Measurements from ENCODE around the gene NME3. TPM values are rescaled to one million over a fixed set of nuclear protein-coding genes. Genes with fewer than 3 reads are reported as not detected.

NME3 gene
- total and polyA plus RNA-seq, 2 donors, result 34.7 to 163 TPM

GRCh38 chr16:1732071-1732470 lies 39.3 kb downstream of the NME3 start:
- H3K4me1 ChIP-seq (ENCODE audit: control insufficient read depth in 2 of 2, insufficient read depth in 2 of 2, low read length in 2 of 2), result no peaks in the 10 kb centered on the region
- H3K27ac ChIP-seq (ENCODE audit: low read depth in 1 of 2, low read length in 1 of 2), result no peak overlapping the region
- H3K9me3 ChIP-seq (ENCODE audit: control insufficient read depth in 2 of 2, insufficient read depth in 1 of 2, low read length in 1 of 2), result peaks cover 4 to 29% of the 10 kb centered on the region in 2 donors
- H3K36me3 ChIP-seq (ENCODE audit: control insufficient read depth in 2 of 2, insufficient read depth in 2 of 2, low read length in 1 of 2), result peaks cover 61 to 74% of the 10 kb centered on the region in 2 donors
- no peak overlapping the region for H3K4me3 ChIP-seq (ENCODE audit: low read length in 2 of 2)
- WGBS, result 95% methylated on average over 14 of the region's 14 CpGs
- H3K27me3 ChIP-seq (ENCODE audit: control insufficient read depth in 2 of 2, insufficient read depth in 1 of 2, low read length in 1 of 2), result no peaks in the 10 kb centered on the region
- DNase-seq (ENCODE audit: low read depth in 6 of 9, low spot score in 9 of 9), result no peak

GRCh38 chr16:1731603-1732002 lies 39.7 kb downstream of the NME3 start:
- no peak for DNase-seq (ENCODE audit: low read depth in 6 of 9, low spot score in 9 of 9)
- Histone ChIP-seq H3K27ac (ENCODE audit: low read depth in 1 of 2, low read length in 1 of 2) (no peak overlapping the region), H3K4me1 (ENCODE audit: control insufficient read depth in 2 of 2, insufficient read depth in 2 of 2, low read length in 2 of 2) (no peaks in the 10 kb centered on the region), H3K27me3 (ENCODE audit: control insufficient read depth in 2 of 2, insufficient read depth in 1 of 2, low read length in 1 of 2) (no peaks in the 10 kb centered on the region), H3K4me3 (ENCODE audit: low read length in 2 of 2) (no peak overlapping the region), H3K9me3 (ENCODE audit: control insufficient read depth in 2 of 2, insufficient read depth in 1 of 2, low read length in 1 of 2) (peaks cover 4 to 26% of the 10 kb centered on the region in 2 donors), H3K36me3 (ENCODE audit: control insufficient read depth in 2 of 2, insufficient read depth in 2 of 2, low read length in 1 of 2) (peaks cover 62 to 79% of the 10 kb centered on the region in 2 donors)
- 82% methylated on average over 7 of the region's 7 CpGs for WGBS

GRCh38 chr16:1731073-1731472 lies 40.3 kb downstream of the NME3 start:
- Histone ChIP-seq H3K9me3 (ENCODE audit: control insufficient read depth in 2 of 2, insufficient read depth in 1 of 2, low read length in 1 of 2) (peaks cover 4 to 22% of the 10 kb centered on the region in 2 donors), H3K27me3 (ENCODE audit: control insufficient read depth in 2 of 2, insufficient read depth in 1 of 2, low read length in 1 of 2) (no peaks in the 10 kb centered on the region), H3K27ac (ENCODE audit: low read depth in 1 of 2, low read length in 1 of 2) (no peak overlapping the region), H3K4me3 (ENCODE audit: low read length in 2 of 2) (no peak overlapping the region), H3K4me1 (ENCODE audit: control insufficient read depth in 2 of 2, insufficient read depth in 2 of 2, low read length in 2 of 2) (no peaks in the 10 kb centered on the region), H3K36me3 (ENCODE audit: control insufficient read depth in 2 of 2, insufficient read depth in 2 of 2, low read length in 1 of 2) (peaks cover 67 to 84% of the 10 kb centered on the region in 2 donors)
- no peak for DNase-seq (ENCODE audit: low read depth in 6 of 9, low spot score in 9 of 9)
- WGBS, result over 99% methylated on average over 7 of the region's 7 CpGs

GRCh38 chr16:1729445-1729844 lies 41.9 kb downstream of the NME3 start:
- H3K27me3 ChIP-seq (ENCODE audit: control insufficient read depth in 2 of 2, insufficient read depth in 1 of 2, low read length in 1 of 2), result no peaks in the 10 kb centered on the region
- H3K27ac ChIP-seq (ENCODE audit: low read depth in 1 of 2, low read length in 1 of 2), result no peak overlapping the region
- peaks cover 0 to 7% of the 10 kb centered on the region in 2 donors for H3K9me3 ChIP-seq (ENCODE audit: control insufficient read depth in 2 of 2, insufficient read depth in 1 of 2, low read length in 1 of 2)
- no peak overlapping the region for H3K4me3 ChIP-seq (ENCODE audit: low read length in 2 of 2)
- no peak for DNase-seq (ENCODE audit: low read depth in 6 of 9, low spot score in 9 of 9)
- peaks cover 69 to 85% of the 10 kb centered on the region in 2 donors for H3K36me3 ChIP-seq (ENCODE audit: control insufficient read depth in 2 of 2, insufficient read depth in 2 of 2, low read length in 1 of 2)
- H3K4me1 ChIP-seq (ENCODE audit: control insufficient read depth in 2 of 2, insufficient read depth in 2 of 2, low read length in 2 of 2), result no peaks in the 10 kb centered on the region
- WGBS, result 98% methylated on average over 35 of the region's 35 CpGs

- peaks cover 0 to 7% of the 10 kb centered on the region in 2 donors for H3K9me3 ChIP-seq (ENCODE audit: control insufficient read depth in 2 of 2, insufficient read depth in 1 of 2, low read length in 1 of 2)
- H3K27me3 ChIP-seq (ENCODE audit: control insufficient read depth in 2 of 2, insufficient read depth in 1 of 2, low read length in 1 of 2), result no peaks in the 10 kb centered on the region
- no peaks in the 10 kb centered on the region for H3K4me1 ChIP-seq (ENCODE audit: control insufficient read depth in 2 of 2, insufficient read depth in 2 of 2, low read length in 2 of 2)
- WGBS, result over 99% methylated on average over 18 of the region's 18 CpGs
- DNase-seq (ENCODE audit: low read depth in 6 of 9, low spot score in 9 of 9), result no peak
- H3K4me3 ChIP-seq (ENCODE audit: low read length in 2 of 2), result no peak overlapping the region
- peaks cover 67 to 85% of the 10 kb centered on the region in 2 donors for H3K36me3 ChIP-seq (ENCODE audit: control insufficient read depth in 2 of 2, insufficient read depth in 2 of 2, low read length in 1 of 2)
- no peak overlapping the region for H3K27ac ChIP-seq (ENCODE audit: low read depth in 1 of 2, low read length in 1 of 2)
Measured at GRCh38 chr16:1729026-1729425, 42.3 kb downstream of the NME3 start.

GRCh38 chr16:1727651-1728624 lies 43.4 kb downstream of the NME3 start:
- no peak for DNase-seq (ENCODE audit: low read depth in 6 of 9, low spot score in 9 of 9)
- Histone ChIP-seq H3K4me3 (ENCODE audit: low read length in 2 of 2) (no peak overlapping the region), H3K27me3 (ENCODE audit: control insufficient read depth in 2 of 2, insufficient read depth in 1 of 2, low read length in 1 of 2) (no peaks in the 10 kb centered on the region), H3K36me3 (ENCODE audit: control insufficient read depth in 2 of 2, insufficient read depth in 2 of 2, low read length in 1 of 2) (peaks cover 58 to 75% of the 10 kb centered on the region in 2 donors), H3K9me3 (ENCODE audit: control insufficient read depth in 2 of 2, insufficient read depth in 1 of 2, low read length in 1 of 2) (peaks cover 0 to 7% of the 10 kb centered on the region in 2 donors), H3K4me1 (ENCODE audit: control insufficient read depth in 2 of 2, insufficient read depth in 2 of 2, low read length in 2 of 2) (peaks cover 2 to 7% of the 10 kb centered on the region in 2 donors), H3K27ac (ENCODE audit: low read depth in 1 of 2, low read length in 1 of 2) (no peak overlapping the region)
- WGBS, result 88% methylated on average over 37 of the region's 37 CpGs

- Histone ChIP-seq H3K9me3 (ENCODE audit: control insufficient read depth in 2 of 2, insufficient read depth in 1 of 2, low read length in 1 of 2) (peaks cover 0 to 7% of the 10 kb centered on the region in 2 donors), H3K4me3 (ENCODE audit: low read length in 2 of 2) (no peak overlapping the region), H3K27ac (ENCODE audit: low read depth in 1 of 2, low read length in 1 of 2) (no peak overlapping the region), H3K36me3 (ENCODE audit: control insufficient read depth in 2 of 2, insufficient read depth in 2 of 2, low read length in 1 of 2) (peaks cover 49 to 64% of the 10 kb centered on the region in 2 donors), H3K27me3 (ENCODE audit: control insufficient read depth in 2 of 2, insufficient read depth in 1 of 2, low read length in 1 of 2) (no peaks in the 10 kb centered on the region), H3K4me1 (ENCODE audit: control insufficient read depth in 2 of 2, insufficient read depth in 2 of 2, low read length in 2 of 2) (peaks cover 8 to 13% of the 10 kb centered on the region in 2 donors)
- no peak for DNase-seq (ENCODE audit: low read depth in 6 of 9, low spot score in 9 of 9)
- 97% methylated on average over 32 of the region's 32 CpGs for WGBS
Measured at GRCh38 chr16:1726661-1727502, 44.5 kb downstream of the NME3 start.

GRCh38 chr16:1724491-1724890 lies 46.9 kb downstream of the NME3 start:
- Histone ChIP-seq H3K4me1 (ENCODE audit: control insufficient read depth in 2 of 2, insufficient read depth in 2 of 2, low read length in 2 of 2) (peaks cover 8 to 15% of the 10 kb centered on the region in 2 donors), H3K9me3 (ENCODE audit: control insufficient read depth in 2 of 2, insufficient read depth in 1 of 2, low read length in 1 of 2) (peaks cover 0 to 7% of the 10 kb centered on the region in 2 donors), H3K36me3 (ENCODE audit: control insufficient read depth in 2 of 2, insufficient read depth in 2 of 2, low read length in 1 of 2) (peaks cover 39 to 50% of the 10 kb centered on the region in 2 donors), H3K27me3 (ENCODE audit: control insufficient read depth in 2 of 2, insufficient read depth in 1 of 2, low read length in 1 of 2) (no peaks in the 10 kb centered on the region), H3K4me3 (ENCODE audit: low read length in 2 of 2) (no peak overlapping the region), H3K27ac (ENCODE audit: low read depth in 1 of 2, low read length in 1 of 2) (no peak overlapping the region)
- DNase-seq (ENCODE audit: low read depth in 6 of 9, low spot score in 9 of 9), result no peak
- WGBS, result 92% methylated on average over 12 of the region's 12 CpGs
